Measurements from ENCODE around the gene FNDC3B. TPM values are rescaled to one million over a fixed set of nuclear protein-coding genes. Genes with fewer than 3 reads are reported as not detected.

The FNDC3B gene
- total RNA-seq, 1 donor from 2014 or later = 290 TPM

GRCh38 chr3:172181932-172182586 is 142.7 kb downstream of the FNDC3B start:
- H3K9me3 Mint-ChIP-seq (ENCODE audit: low read depth) = no peaks in the 10 kb centered on the region
- peaks cover 71% of the 10 kb centered on the region for H3K4me1 Mint-ChIP-seq (ENCODE audit: low read depth)
- peak overlapping the region; percentile 83 for H3K27ac Mint-ChIP-seq (ENCODE audit: unreplicated experiment)
- H3K4me3 Mint-ChIP-seq (ENCODE audit: unreplicated experiment) = no peak overlapping the region
- no peak for TF ChIP-seq CTCF (IDR thresholded peaks at IDR 0.05)
- DNase-seq (ENCODE audit: low spot score) = no peak
- H3K36me3 Mint-ChIP-seq (ENCODE audit: low read depth) = peaks cover 13% of the 10 kb centered on the region
- no peaks in the 10 kb centered on the region for H3K27me3 Mint-ChIP-seq (ENCODE audit: low read depth)

- Mint-ChIP-seq H3K27me3 (ENCODE audit: low read depth) (no peaks in the 10 kb centered on the region), H3K36me3 (ENCODE audit: low read depth) (peaks cover 13% of the 10 kb centered on the region), H3K9me3 (ENCODE audit: low read depth) (no peaks in the 10 kb centered on the region), H3K27ac (ENCODE audit: unreplicated experiment) (peak overlapping the region; percentile 25), H3K4me3 (ENCODE audit: unreplicated experiment) (no peak overlapping the region), H3K4me1 (ENCODE audit: low read depth) (peaks cover 66% of the 10 kb centered on the region)
- no peak for DNase-seq (ENCODE audit: low spot score)
- no peak for TF ChIP-seq CTCF (IDR thresholded peaks at IDR 0.05)
These were observed 143.4 kb downstream of the FNDC3B start for GRCh38 chr3:172182797-172183196.

- no peak for TF ChIP-seq CTCF (IDR thresholded peaks at IDR 0.05)
- Mint-ChIP-seq H3K36me3 (ENCODE audit: low read depth) (peaks cover 9% of the 10 kb centered on the region), H3K9me3 (ENCODE audit: low read depth) (no peaks in the 10 kb centered on the region), H3K4me3 (ENCODE audit: unreplicated experiment) (no peak overlapping the region), H3K27ac (ENCODE audit: unreplicated experiment) (peak overlapping the region; percentile 80), H3K4me1 (ENCODE audit: low read depth) (peaks cover 58% of the 10 kb centered on the region), H3K27me3 (ENCODE audit: low read depth) (no peaks in the 10 kb centered on the region)
- DNase-seq (ENCODE audit: low spot score) = no peak
These were observed 144.9 kb downstream of the FNDC3B start for GRCh38 chr3:172184106-172184822.

- Mint-ChIP-seq H3K9me3 (ENCODE audit: low read depth) (no peaks in the 10 kb centered on the region), H3K4me1 (ENCODE audit: low read depth) (peaks cover 51% of the 10 kb centered on the region), H3K4me3 (ENCODE audit: unreplicated experiment) (no peak overlapping the region), H3K27ac (ENCODE audit: unreplicated experiment) (peak overlapping the region; percentile 36), H3K27me3 (ENCODE audit: low read depth) (no peaks in the 10 kb centered on the region), H3K36me3 (ENCODE audit: low read depth) (peaks cover 5% of the 10 kb centered on the region)
- no peak for TF ChIP-seq CTCF (IDR thresholded peaks at IDR 0.05)
- no peak for DNase-seq (ENCODE audit: low spot score)
These were observed 146.5 kb downstream of the FNDC3B start for GRCh38 chr3:172185907-172186306.

- H3K27ac Mint-ChIP-seq (ENCODE audit: unreplicated experiment) = peak overlapping the region; percentile 83
These were observed 147.2 kb downstream of the FNDC3B start for GRCh38 chr3:172186607-172187006.

More at GRCh38 chr3:172186607-172187006, 147.2 kb downstream of the FNDC3B start:
- H3K27me3 Mint-ChIP-seq (ENCODE audit: low read depth) = no peaks in the 10 kb centered on the region
- TF ChIP-seq CTCF (IDR thresholded peaks at IDR 0.05) = no peak
- H3K9me3 Mint-ChIP-seq (ENCODE audit: low read depth) = no peaks in the 10 kb centered on the region
- no peak overlapping the region for H3K4me3 Mint-ChIP-seq (ENCODE audit: unreplicated experiment)
- H3K36me3 Mint-ChIP-seq (ENCODE audit: low read depth) = peaks cover 5% of the 10 kb centered on the region
- no peak for DNase-seq (ENCODE audit: low spot score)
- H3K4me1 Mint-ChIP-seq (ENCODE audit: low read depth) = peaks cover 58% of the 10 kb centered on the region

Measured in chondrocyte (in vitro differentiated cells).